G401.6 (cell line): Measurements from ENCODE around the gene SORL1.
"Not testable (repeated sequence)": the region's sequence is repeated elsewhere in the genome, so short reads cannot be mapped to it uniquely, and the experiment has no call there.

Experiments used
- FAIRE-seq: peaks from 2 replicates; lab custom pipeline; 2012; peaks lifted over from hg19 to GRCh38; lab: Jason Lieb, UNC

The SORL1 gene, protein sequence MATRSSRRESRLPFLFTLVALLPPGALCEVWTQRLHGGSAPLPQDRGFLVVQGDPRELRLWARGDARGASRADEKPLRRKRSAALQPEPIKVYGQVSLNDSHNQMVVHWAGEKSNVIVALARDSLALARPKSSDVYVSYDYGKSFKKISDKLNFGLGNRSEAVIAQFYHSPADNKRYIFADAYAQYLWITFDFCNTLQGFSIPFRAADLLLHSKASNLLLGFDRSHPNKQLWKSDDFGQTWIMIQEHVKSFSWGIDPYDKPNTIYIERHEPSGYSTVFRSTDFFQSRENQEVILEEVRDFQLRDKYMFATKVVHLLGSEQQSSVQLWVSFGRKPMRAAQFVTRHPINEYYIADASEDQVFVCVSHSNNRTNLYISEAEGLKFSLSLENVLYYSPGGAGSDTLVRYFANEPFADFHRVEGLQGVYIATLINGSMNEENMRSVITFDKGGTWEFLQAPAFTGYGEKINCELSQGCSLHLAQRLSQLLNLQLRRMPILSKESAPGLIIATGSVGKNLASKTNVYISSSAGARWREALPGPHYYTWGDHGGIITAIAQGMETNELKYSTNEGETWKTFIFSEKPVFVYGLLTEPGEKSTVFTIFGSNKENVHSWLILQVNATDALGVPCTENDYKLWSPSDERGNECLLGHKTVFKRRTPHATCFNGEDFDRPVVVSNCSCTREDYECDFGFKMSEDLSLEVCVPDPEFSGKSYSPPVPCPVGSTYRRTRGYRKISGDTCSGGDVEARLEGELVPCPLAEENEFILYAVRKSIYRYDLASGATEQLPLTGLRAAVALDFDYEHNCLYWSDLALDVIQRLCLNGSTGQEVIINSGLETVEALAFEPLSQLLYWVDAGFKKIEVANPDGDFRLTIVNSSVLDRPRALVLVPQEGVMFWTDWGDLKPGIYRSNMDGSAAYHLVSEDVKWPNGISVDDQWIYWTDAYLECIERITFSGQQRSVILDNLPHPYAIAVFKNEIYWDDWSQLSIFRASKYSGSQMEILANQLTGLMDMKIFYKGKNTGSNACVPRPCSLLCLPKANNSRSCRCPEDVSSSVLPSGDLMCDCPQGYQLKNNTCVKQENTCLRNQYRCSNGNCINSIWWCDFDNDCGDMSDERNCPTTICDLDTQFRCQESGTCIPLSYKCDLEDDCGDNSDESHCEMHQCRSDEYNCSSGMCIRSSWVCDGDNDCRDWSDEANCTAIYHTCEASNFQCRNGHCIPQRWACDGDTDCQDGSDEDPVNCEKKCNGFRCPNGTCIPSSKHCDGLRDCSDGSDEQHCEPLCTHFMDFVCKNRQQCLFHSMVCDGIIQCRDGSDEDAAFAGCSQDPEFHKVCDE (N-terminal part only)

GRCh38 chr11:121451986-121452608, at the start of gene SORL1:
Gene SORL1, plus strand, starts transcription at chr11:121452314. Its CDS starts 18 bp downstream, at chr11:121452332.
- no peak for FAIRE-seq

DNA sequence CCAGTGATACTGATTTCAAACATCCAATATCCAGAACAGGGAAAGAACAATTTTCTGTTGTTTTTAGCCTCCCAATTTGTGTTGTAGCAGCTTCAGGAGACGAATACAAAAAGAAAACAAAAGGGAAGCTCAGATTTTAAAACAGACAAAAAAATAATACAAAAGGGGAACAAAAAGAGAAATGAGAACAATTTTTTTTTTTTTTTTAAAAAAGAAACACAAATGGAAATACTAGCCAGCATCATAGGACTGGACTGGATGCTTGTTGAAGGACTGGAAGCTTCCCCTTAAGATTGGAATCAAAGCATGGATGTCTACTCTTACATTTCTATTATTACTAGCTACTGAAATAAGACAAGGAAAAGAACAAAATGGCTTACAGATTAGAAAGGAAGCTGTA, 46.5 kb upstream of the SORL1 start:
- no peak for FAIRE-seq

GRCh38 chr11:121406291-121406690, 45.8 kb upstream of the SORL1 start:
- no peak for FAIRE-seq

GRCh38 chr11:121408830-121409229, 43.3 kb upstream of the SORL1 start:
- no peak for FAIRE-seq

GRCh38 chr11:121410041-121410440, 42.1 kb upstream of the SORL1 start:
- not testable (repeated sequence) for FAIRE-seq

GRCh38 chr11:121411330-121411729, 40.8 kb upstream of the SORL1 start:
- FAIRE-seq: not testable (repeated sequence)

GRCh38 chr11:121412000-121412587, 40.0 kb upstream of the SORL1 start:
- FAIRE-seq: no peak

DNA sequence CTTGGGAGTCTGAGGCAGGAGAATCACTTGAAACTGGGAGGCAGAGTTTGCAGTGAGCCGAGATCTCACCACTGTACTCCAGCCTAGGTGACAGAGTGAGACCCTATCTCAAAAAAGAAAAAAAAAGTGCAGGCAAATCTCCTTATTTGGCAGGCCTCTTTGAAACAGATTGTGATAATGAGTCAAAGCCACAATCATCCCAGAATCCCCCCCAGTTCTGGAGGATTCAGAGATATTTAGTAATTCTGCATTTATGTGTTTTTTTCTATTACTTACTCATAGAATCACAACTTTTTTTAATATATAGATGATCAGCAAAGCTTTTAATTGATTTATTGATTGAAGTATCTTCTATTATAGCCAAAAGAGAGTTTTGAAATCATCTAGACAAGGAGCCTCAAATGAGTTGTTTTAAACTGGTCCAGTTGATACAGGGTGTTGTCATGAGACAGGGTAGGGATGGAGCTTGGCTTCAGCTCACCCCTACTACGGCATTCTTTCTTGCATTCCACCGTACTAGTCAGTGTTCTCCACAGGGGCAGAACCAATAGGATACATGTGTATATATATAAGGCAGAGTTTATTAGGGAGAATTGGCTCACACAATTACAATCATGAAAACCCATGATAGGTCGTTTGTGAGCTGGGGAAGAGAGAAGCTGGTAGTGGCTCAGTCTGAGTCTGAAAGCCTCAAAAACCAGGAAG, 39.3 kb upstream of the SORL1 start:
- FAIRE-seq: no peak

DNA sequence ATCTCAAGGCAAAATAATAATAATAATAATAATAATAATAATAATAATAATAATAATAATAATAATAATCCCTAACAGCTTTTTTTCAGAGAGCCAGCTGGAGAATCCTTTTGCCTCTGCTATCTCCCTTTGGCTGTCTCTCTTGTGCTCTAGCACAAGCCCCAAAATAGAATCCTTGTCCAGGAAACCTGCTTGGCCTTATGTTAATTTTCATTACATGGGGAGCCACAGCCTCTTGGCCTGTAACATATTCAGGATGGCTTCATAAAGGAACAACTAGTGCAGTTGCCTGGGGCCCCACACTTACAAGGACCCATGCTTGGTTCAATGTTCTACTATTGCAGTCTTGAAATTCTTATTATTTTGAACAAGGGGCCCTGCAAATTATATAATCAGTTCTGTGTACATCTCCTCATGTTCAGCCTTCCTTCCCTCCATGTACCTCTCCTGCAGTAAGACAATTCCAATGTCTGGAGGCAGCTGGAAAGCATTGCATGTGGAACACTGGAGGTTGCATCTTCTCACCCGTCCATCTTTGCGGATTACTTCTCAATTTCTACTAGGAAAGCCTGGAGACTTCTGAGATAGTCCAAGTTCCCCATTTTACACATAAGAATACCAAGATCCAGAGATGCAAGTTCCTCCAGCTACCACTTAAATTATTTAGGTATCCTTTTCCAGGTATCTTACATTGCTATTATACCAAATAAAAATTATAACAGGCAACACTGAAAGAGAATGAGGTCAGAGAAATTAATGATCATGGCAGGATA, 37.8 kb upstream of the SORL1 start:
- no peak for FAIRE-seq

GRCh38 chr11:121415856-121416255, 36.3 kb upstream of the SORL1 start:
- no peak for FAIRE-seq

DNA sequence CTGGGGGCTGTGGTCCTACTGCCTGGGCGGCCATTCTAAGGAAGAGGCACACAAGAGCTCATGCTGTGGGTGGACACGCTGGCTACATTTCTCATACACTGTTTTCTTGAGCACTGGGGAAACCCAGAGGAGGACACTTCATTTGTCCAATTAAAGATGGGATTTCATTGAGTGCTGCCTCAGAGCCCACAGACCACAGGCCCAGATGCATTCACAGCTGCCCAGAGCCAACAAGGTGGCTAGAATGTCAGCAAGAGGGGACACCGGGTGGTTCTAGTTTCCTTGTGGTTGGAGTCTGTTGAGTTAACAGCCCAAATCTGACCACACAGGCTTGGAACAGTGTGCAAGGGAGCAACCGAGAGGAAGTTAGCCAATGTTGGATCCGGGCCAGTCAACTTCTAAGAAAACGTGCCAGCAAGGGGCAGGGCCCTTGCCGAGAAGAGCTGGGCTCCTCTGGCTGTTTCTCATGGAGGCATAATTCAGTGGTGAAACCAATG, 35.0 kb upstream of the SORL1 start:
- FAIRE-seq: no peak

DNA sequence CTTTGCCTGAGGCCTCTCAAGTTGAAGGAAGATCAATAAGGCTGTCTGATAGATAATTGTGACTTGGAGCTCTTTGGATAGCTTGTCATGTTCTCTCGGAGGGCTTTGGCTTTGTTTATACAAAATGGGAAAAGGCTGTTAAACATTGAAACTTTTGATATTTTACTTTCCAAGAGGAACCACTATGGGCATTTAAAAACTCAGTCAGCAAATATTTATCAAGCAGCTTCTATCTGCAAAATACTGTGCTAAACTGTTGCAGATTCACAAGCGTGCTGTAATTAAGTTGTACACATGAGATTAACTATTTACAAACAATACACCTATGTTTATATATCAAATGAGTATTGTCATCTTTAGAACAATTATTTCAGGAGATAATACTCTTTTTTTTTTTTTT, 34.5 kb upstream of the SORL1 start:
- no peak for FAIRE-seq

DNA sequence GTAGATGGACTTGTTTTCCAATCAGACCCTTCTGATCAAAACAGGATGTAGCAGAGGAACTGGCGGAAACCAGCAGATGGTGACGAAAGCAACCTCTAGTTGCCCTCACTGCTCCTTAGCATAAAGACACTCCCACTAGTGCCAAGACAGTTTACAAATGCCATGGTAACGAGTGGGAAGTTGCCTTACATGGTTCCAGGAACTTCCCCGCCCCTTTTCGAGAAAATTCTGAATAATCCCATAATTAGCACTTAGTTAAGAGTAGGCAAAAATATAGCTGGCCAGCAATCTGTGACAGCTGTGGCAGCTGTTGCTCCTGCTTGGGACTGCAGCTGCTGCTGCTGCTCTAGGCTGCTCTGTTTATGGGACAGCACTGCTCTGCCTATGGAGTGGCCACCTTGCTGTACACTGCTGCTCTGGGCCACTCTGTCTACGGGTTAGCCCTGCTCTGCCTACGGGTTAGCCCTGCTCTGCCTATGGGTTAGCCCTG, 33.4 kb upstream of the SORL1 start:
- FAIRE-seq: no peak

DNA sequence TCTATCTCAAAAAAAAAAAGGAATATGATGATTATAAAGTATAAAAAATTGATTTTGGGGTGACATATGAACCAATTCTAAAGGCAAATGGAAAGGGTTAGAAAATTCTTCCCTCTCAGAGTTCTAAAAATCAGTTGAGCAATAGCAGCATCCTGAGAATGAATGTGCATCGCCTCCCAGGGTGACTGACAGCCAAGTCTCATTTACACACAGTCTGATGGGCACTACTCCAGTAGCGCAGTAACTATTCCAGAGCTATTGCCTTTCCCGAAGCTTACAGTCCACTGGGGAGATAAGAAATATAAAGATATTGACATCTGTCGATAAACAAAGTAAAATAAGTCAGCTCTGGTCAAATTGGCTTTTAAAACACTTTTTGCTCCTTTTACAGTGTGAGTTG, 32.3 kb upstream of the SORL1 start:
- FAIRE-seq: no peak

GRCh38 chr11:121420398-121420797, 31.7 kb upstream of the SORL1 start:
- FAIRE-seq: no peak

DNA sequence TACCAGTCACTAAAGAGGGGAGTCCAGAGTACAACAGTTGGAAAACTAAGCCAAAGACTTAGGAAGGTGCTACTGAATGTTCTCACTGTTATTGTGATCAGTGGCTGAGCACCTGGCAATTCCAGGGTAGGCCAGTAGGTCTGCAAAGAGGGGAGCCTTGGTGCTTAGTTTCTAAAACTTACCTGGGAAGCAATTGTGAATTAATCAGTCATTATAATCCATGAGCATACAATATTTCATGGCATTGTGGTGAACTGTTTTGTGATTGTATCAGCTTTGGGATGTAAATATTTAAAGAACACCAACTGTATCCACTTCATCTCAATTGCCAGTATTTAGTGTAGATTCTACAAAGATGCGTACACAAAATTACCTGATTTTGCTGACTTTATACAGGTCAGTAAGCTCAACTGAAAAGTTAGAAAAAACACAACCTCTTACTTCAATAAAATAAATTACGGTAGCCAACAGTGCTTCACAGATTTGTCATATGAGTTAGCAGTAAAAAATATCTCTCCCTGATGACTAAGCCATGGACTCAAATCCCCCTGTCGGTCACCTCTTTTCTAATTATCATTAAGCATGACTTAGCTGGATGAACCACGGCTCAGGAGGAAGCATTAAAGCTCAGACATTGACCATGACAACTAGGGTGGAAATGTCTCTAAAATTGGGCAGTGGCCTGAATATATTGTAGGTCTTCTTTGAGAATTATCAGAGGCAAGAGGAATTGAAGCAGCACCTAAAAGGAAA, 30.8 kb upstream of the SORL1 start:
- FAIRE-seq: no peak

DNA sequence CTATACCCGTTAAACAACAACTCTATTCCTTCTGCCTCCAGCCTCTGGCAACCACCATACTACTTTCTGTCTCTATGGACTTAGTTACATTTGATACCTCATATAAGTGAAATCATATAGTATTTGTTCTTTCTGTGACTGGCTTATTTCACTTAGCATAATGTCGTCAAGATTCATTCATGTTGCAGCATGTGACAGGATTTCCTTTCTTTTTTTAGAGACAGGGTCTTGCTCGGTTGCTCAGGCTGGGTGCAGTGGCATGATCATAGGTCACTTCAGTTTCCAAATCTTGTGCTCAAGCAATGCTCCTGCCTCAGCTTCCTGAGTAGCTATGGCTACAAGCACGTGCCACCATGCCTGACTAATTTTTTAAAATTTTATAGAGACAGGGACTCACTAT, 29.4 kb upstream of the SORL1 start:
- FAIRE-seq: no peak

DNA sequence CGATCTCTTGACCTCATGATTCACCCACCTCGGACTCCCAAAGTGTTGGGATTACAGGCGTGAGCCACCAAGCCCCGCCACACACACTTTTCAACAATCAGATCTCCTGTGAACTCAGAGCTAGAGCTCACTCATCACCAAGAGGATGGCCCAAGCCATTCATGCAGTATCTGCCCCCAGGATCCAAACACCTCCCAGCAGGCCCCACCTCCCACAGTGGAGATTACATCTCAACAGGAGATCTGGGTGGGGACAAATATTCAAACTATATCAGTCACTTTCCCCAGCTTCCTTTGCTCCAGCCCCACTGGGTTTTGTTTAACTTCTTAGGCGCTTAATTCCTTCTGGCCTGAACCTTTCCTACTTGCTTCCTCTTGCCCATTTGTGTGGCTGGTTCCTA, 26.3 kb upstream of the SORL1 start:
- no peak for FAIRE-seq
